GM23248 (cell line): ENCODE measurements around the gene DNAI1. TPM values are rescaled to one million over a fixed set of nuclear protein-coding genes. Genes with fewer than 3 reads are reported as not detected.
A peak's percentile ranks its signal among the peaks of the same experiment; 100 is the strongest.

Source experiments
- DNase-seq: peaks from one replicate; pipeline ENCODE4 v3.0.0-alpha.2; 2015
- H2AFZ ChIP-seq: fragments of 200-600 bp; sonication (generic); 2 replicates; pipeline ENCODE4 v1.6.1; 2016; ENCODE audit warnings: antibody characterized with exemption
- H3F3A ChIP-seq: fragments of 200-600 bp; sonication (generic); 2 replicates; pipeline ENCODE4 v1.6.1; 2016; ENCODE audit warnings: mild to moderate bottlenecking, antibody characterized with exemption, mixed run types; ENCODE audit not compliant: insufficient read depth
- H3K27ac ChIP-seq: fragments of 200-600 bp; sonication (generic); 2 replicates; pipeline ENCODE4 v1.5.1; 2016; ENCODE audit warnings: mild to moderate bottlenecking
- H3K27me3 ChIP-seq: fragments of 200-600 bp; sonication (generic); replicated peaks from 2 replicates; pipeline ENCODE4 v1.6.1; 2016; ENCODE audit warnings: mild to moderate bottlenecking; ENCODE audit not compliant: insufficient read depth
- H3K36me3 ChIP-seq: fragments of 200-600 bp; sonication (generic); 2 replicates; pipeline ENCODE4 v1.6.1; 2016; ENCODE audit warnings: low read depth, mild to moderate bottlenecking
- H3K4me1 ChIP-seq: fragments of 200-600 bp; sonication (generic); 2 replicates; pipeline ENCODE4 v1.6.1; 2016; ENCODE audit warnings: mild to moderate bottlenecking; ENCODE audit not compliant: insufficient read depth
- H3K4me2 ChIP-seq: fragments of 200-600 bp; sonication (generic); one replicate; pipeline ENCODE4 v1.6.1; 2016; ENCODE audit warnings: mild to moderate bottlenecking; ENCODE audit not compliant: unreplicated experiment
- H3K4me3 ChIP-seq: fragments of 200-600 bp; sonication (generic); 2 replicates; pipeline ENCODE4 v1.5.1; 2016; ENCODE audit warnings: mild to moderate bottlenecking
- H3K79me2 ChIP-seq: fragments of 200-600 bp; sonication (generic); 2 replicates; pipeline ENCODE4 v1.6.1; 2016; ENCODE audit warnings: mild to moderate bottlenecking; ENCODE audit not compliant: insufficient read depth
- H3K9ac ChIP-seq: fragments of 200-600 bp; sonication (generic); 2 replicates; pipeline ENCODE4 v1.6.1; 2016; ENCODE audit warnings: mild to moderate bottlenecking
- H3K9me2 ChIP-seq: fragments of 200-600 bp; sonication (generic); 2 replicates; pipeline ENCODE4 v1.6.1; 2016; ENCODE audit warnings: mixed run types, mild to moderate bottlenecking, moderate library complexity; ENCODE audit not compliant: insufficient read depth
- H3K9me3 ChIP-seq: fragments of 200-600 bp; sonication (generic); one replicate; pipeline ENCODE4 v1.6.1; 2017; ENCODE audit warnings: low read depth
- H4K20me1 ChIP-seq: fragments of 200-600 bp; sonication (generic); 2 replicates; pipeline ENCODE4 v1.6.0; 2016; ENCODE audit not compliant: insufficient read depth
- EZH2 ChIP-seq: fragments of 200-600 bp; sonication (generic); IDR thresholded peaks from 2 replicates; pipeline ENCODE4 v1.6.1; 2018; ENCODE audit warnings: antibody characterized with exemption, mild to moderate bottlenecking; ENCODE audit not compliant: insufficient read depth, poor library complexity, severe bottlenecking
- EZH2phosphoT487 ChIP-seq: fragments of 200-600 bp; sonication (generic); IDR thresholded peaks from 2 replicates; pipeline ENCODE4 v1.6.1; 2018; ENCODE audit warnings: antibody characterized with exemption, moderate library complexity, mild to moderate bottlenecking, low read depth; ENCODE audit not compliant: insufficient read depth
- WGBS, 2 experiments: methylation state at CpG; one replicate each; pipeline ENCODE4 v1.1.6; 2015 to 2017; ENCODE audit warnings: low lambda C conversion rate in 2 of 2, low coverage in 1 of 2; ENCODE audit errors: missing lambda C conversion rate in 2 of 2; 5-methylcytosine and 5-hydroxymethylcytosine counted together
- in situ Hi-C: fragments of 300-500 bp; cut with MboI; formaldehyde crosslinking; loops from 2 replicates; pipeline ENCODE4 v1.15.0; 2020
- polyA plus RNA-seq: library from polyadenylated mRNA; unstranded; fragments of >200 nt; fragmentation: Nextera tagmentation; extraction: Ambion mirVana; gene quantifications from 2 replicates; pipeline ENCODE4 v1.2.1, GENCODE V29; 2016
- total RNA-seq: library from RNA; depleted of rRNA; stranded (reverse); fragments of >200 nt; shearing (Covaris generic); gene quantifications from 2 replicates; pipeline ENCODE4 v1.2.3, GENCODE V29; 2014

Gene DNAI1
- total and polyA plus RNA-seq, 2 experiments from 2014 or later: not detected

DNA sequence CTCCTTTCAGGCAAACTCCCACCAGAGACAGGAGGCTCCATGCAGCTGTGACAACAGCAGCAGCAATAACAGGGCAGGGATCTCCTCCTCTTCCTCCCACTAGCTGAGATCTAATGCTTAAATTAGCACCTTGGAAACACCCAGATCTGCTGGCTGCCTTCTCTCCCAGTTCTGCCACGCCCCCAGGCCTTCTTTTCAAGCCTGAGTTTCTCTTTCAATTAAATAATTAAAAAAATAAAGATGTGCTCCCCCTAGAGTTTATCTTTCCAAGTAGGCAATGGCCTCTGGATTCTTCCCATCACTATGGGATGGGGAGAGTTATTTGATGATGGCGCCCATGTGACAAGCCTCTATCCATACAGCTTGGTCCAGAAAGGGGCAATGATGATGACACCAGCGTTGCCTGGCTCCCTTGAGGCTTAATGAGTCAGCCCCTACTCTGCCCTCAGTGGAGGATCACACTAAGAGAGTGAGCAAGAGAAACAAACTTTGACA, 4.0 kb upstream of the DNAI1 start:
- peak; percentile 89 for DNase-seq
- H3K9me3 ChIP-seq: no peaks in the 10 kb centered on the region
- H2AFZ ChIP-seq: no peak overlapping the region
- H3K36me3 ChIP-seq: no peaks in the 10 kb centered on the region
- H4K20me1 ChIP-seq: peaks cover 9% of the 10 kb centered on the region; the same call in 1 of the 2 replicates
- no peak for TF ChIP-seq EZH2phosphoT487
- TF ChIP-seq EZH2: no peak
- in situ Hi-C loops: no loop called here
- 21 to 26% methylated on average over 3 of the region's 3 CpGs for WGBS, 2 experiments
- no peak overlapping the region for H3K4me2 ChIP-seq
- H3K27me3 ChIP-seq: no peaks in the 10 kb centered on the region
- H3K27ac ChIP-seq: peak overlapping the region; percentile 51
- H3K79me2 ChIP-seq: peaks cover 79% of the 10 kb centered on the region
- H3K4me3 ChIP-seq: no peak overlapping the region
- H3K9ac ChIP-seq: no peak overlapping the region
- peaks cover 3% of the 10 kb centered on the region; the same call in 1 of the 2 replicates for H3F3A ChIP-seq
- peaks cover 24% of the 10 kb centered on the region for H3K4me1 ChIP-seq
- H3K9me2 ChIP-seq: no peaks in the 10 kb centered on the region

GRCh38 chr9:34456151-34456550, 2.5 kb upstream of the DNAI1 start:
- H3K79me2 ChIP-seq: peaks cover 64% of the 10 kb centered on the region
- in situ Hi-C loops: no loop called here
- H3K27ac ChIP-seq: no peak overlapping the region
- no peaks in the 10 kb centered on the region for H3K9me3 ChIP-seq
- no peaks in the 10 kb centered on the region for H3K9me2 ChIP-seq
- H3K36me3 ChIP-seq: no peaks in the 10 kb centered on the region
- TF ChIP-seq EZH2 (no peak), EZH2phosphoT487 (no peak)
- H3K4me1 ChIP-seq: peaks cover 22% of the 10 kb centered on the region
- no peak for DNase-seq
- 95 to 100% methylated on average over 1 of the region's 1 CpG for WGBS, 2 experiments
- peaks cover 3% of the 10 kb centered on the region; the same call in 1 of the 2 replicates for H3F3A ChIP-seq
- no peak overlapping the region for H3K9ac ChIP-seq
- H3K27me3 ChIP-seq: no peaks in the 10 kb centered on the region
- H4K20me1 ChIP-seq: peaks cover 6% of the 10 kb centered on the region; the same call in 1 of the 2 replicates
- no peak overlapping the region for H2AFZ ChIP-seq
- no peak overlapping the region for H3K4me3 ChIP-seq
- H3K4me2 ChIP-seq: no peak overlapping the region

DNA sequence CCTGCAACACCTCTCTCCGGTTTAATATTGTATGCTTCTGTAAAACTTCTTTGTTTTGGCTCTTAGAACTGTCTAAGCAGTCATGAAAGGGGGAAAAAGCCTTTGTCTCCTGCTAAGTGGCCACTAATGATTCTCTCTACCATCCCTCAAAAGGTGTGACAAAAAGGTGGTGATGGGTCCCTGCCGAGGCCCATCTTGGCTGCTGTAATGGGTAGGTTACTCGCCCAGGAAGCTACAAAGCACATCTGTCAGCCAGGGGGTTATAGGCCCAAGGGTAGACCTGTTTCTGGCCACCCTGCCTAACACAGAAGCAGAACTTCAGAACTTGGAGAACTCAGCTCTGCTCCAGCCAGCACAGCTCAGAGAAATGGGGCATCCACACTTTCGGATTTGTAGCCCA, 1.9 kb upstream of the DNAI1 start:
- TF ChIP-seq EZH2phosphoT487: no peak
- no peak for TF ChIP-seq EZH2
- in situ Hi-C loops: no loop called here
- Histone ChIP-seq H3K27me3 (no peaks in the 10 kb centered on the region), H3K4me3 (peak overlapping the region; percentile 78), H3K27ac (0 out of 2 replicates have a peak overlapping the region, but pooled peaks have one; percentile 51), H2AFZ (peak overlapping the region; percentile 75), H3K4me1 (peaks cover 16% of the 10 kb centered on the region), H3K9ac (peak overlapping the region; percentile 83), H3F3A (peaks cover 3% of the 10 kb centered on the region; the same call in 1 of the 2 replicates), H3K36me3 (no peaks in the 10 kb centered on the region), H3K9me2 (no peaks in the 10 kb centered on the region), H3K9me3 (no peaks in the 10 kb centered on the region), H3K79me2 (peaks cover 58% of the 10 kb centered on the region), H3K4me2 (peak overlapping the region; percentile 72), H4K20me1 (peaks cover 6% of the 10 kb centered on the region; the same call in 1 of the 2 replicates)
- no peak for DNase-seq
- 18 to 28% methylated on average over 4 of the region's 4 CpGs for WGBS, 2 experiments

DNA sequence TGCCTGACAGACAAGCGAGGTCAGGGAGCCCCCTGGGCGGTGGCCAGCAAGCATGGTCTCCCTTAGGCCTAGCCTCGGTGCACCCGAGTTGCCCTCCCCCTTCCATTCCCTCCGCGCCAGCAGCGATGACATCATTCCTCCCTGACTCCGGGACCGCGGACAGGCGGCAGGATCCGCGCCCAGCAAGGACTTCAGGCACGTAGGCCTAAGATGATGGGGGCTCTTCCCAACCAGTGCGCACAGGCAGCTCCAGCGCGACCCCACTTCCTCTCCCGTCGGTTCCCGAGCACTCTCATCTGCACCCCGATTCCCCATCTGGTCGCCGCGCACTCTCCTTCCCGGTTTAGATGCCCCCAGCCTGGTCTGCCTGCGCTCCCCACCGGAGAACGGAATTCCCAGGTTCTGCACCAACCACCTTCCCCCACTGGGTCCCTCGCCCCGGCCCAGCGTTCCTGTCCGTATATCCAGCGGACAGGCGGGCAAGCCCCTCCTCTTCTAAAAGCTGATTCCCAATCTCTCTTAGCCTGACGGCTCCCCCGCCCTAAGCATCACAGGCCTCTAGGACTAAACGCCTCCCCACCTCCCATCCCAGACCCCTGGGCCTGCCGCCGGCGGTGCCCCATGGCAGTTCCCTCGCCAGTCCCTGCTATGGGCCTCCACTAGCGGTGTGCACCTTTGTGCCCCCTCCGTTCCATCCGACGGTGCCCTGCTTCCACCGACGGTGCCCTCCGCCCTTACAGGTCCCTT, 1.2 kb upstream of the DNAI1 start:
- Histone ChIP-seq H3K9me3 (no peaks in the 10 kb centered on the region), H3K27me3 (no peaks in the 10 kb centered on the region), H3K9me2 (no peaks in the 10 kb centered on the region), H4K20me1 (peaks cover 4% of the 10 kb centered on the region; the same call in 1 of the 2 replicates), H3K4me3 (peak overlapping the region; percentile 78), H3K36me3 (no peaks in the 10 kb centered on the region), H3F3A (peaks cover 5% of the 10 kb centered on the region), H3K27ac (peak overlapping the region; percentile 51), H2AFZ (peak overlapping the region; percentile 75), H3K79me2 (peaks cover 51% of the 10 kb centered on the region), H3K9ac (peak overlapping the region; percentile 83), H3K4me1 (peaks cover 15% of the 10 kb centered on the region), H3K4me2 (peak overlapping the region; percentile 72)
- in situ Hi-C loops: no loop called here
- DNase-seq: peak; percentile 90
- 2 to 3% methylated on average over 37 to 48 of the region's 48 CpGs for whole genome bisulfite sequencing, 2 experiments
- no peak for TF ChIP-seq EZH2
- no peak for TF ChIP-seq EZH2phosphoT487
